CD8-positive, alpha-beta memory T cell (primary cell): ENCODE measurements around the gene ENG. TPM values are rescaled to one million over a fixed set of nuclear protein-coding genes. Genes with fewer than 3 reads are reported as not detected.
"Not testable (repeated sequence)": the region's sequence is repeated elsewhere in the genome, so short reads cannot be mapped to it uniquely, and the experiment has no call there.

Source experiments
- CTCF ChIA-PET: fragments of 350-600 bp; sonication (Branson Sonifier 250); formaldehyde crosslinking; loops from one replicate; lab custom pipeline; 2021; ENCODE audit warnings: antibody characterized with exemption; lab: Charles Lee
- POLR2A ChIA-PET: fragments of 350-600 bp; sonication (Branson Sonifier 250); formaldehyde crosslinking; loops from one replicate; lab custom pipeline; 2021; ENCODE audit warnings: antibody characterized with exemption; lab: Charles Lee
- DNase-seq, 5 donors: peaks; one replicate each; pipeline versions ENCODE4 v3.0.0 to v3.0.0-alpha.2; 2020 to 2022; ENCODE audit warnings: mixed read lengths in 1 of 5
- H3K27ac ChIP-seq: one replicate; pipeline ENCODE4 v1.7.0; 2013; ENCODE audit warnings: low read depth, mild to moderate bottlenecking, low read length, moderate library complexity
- H3K27me3 ChIP-seq: 2 replicates; pipeline ENCODE4 v1.7.0; 2013; ENCODE audit warnings: low read length, mild to moderate bottlenecking; ENCODE audit not compliant: insufficient read depth, poor library complexity, severe bottlenecking
- H3K36me3 ChIP-seq: 2 replicates; pipeline ENCODE4 v1.7.0; 2013; ENCODE audit warnings: mild to moderate bottlenecking, low read length, moderate library complexity; ENCODE audit not compliant: insufficient read depth
- H3K4me1 ChIP-seq: 2 replicates; pipeline ENCODE4 v1.7.0; 2013; ENCODE audit warnings: mild to moderate bottlenecking, low read length, moderate library complexity; ENCODE audit not compliant: insufficient read depth
- H3K4me3 ChIP-seq: 2 replicates; pipeline ENCODE4 v1.7.0; 2013; ENCODE audit warnings: mild to moderate bottlenecking, low read length
- H3K9me3 ChIP-seq: 2 replicates; pipeline ENCODE4 v1.7.0; 2013; ENCODE audit warnings: mild to moderate bottlenecking, low read length
- H3K27ac Mint-ChIP-seq, 8 donors: one replicate each; pipeline ENCODE4 v1.8.0; 2020 to 2021; ENCODE audit warnings: mixed read lengths in 8 of 8, mild to moderate bottlenecking in 6 of 8, inconsistent platforms in 3 of 8, moderate library complexity in 3 of 8
- H3K27me3 Mint-ChIP-seq, 2 donors: one replicate each; pipeline ENCODE4 v1.8.0; 2020 to 2021; ENCODE audit warnings: mixed read lengths in 2 of 2, mild to moderate bottlenecking in 1 of 2, moderate library complexity in 1 of 2
- H3K36me3 Mint-ChIP-seq, 3 donors: one replicate each; pipeline ENCODE4 v1.8.0; 2020 to 2021; ENCODE audit warnings: mixed read lengths in 3 of 3, inconsistent platforms in 1 of 3, mild to moderate bottlenecking in 1 of 3
- H3K4me1 Mint-ChIP-seq, 3 donors: one replicate each; pipeline ENCODE4 v1.8.0; 2020 to 2021; ENCODE audit warnings: mixed read lengths in 3 of 3, inconsistent platforms in 1 of 3, mild to moderate bottlenecking in 1 of 3
- H3K4me3 Mint-ChIP-seq, 7 donors: one replicate each; pipeline ENCODE4 v1.8.0; 2020 to 2021; ENCODE audit warnings: mixed read lengths in 7 of 7, mild to moderate bottlenecking in 6 of 7, moderate library complexity in 4 of 7, inconsistent platforms in 2 of 7
- H3K9me3 Mint-ChIP-seq, 5 donors: one replicate each; pipeline ENCODE4 v1.8.0; 2020 to 2022; ENCODE audit warnings: mixed read lengths in 5 of 5, mild to moderate bottlenecking in 3 of 5, moderate library complexity in 2 of 5, inconsistent platforms in 1 of 5
- polyA plus RNA-seq: library from polyadenylated mRNA; unstranded; fragments of 300-500 nt; fragmentation: Illumina TruSeq; gene quantifications from one replicate; pipeline ENCODE4 v1.2.3, GENCODE V29; 2021
- total RNA-seq, 2 experiments: library from RNA; stranded (reverse); gene quantifications; one replicate each; pipeline ENCODE4 v1.2.3, GENCODE V29; 2021

The ENG gene
- total and polyA plus RNA-seq, 3 experiments from 2014 or later = 7.9 to 19.3 (median 18.9) TPM

- POLR2A ChIA-PET, H3K27me3 ChIP-seq, H3K4me1 ChIP-seq, H3K9me3 Mint-ChIP-seq, H3K9me3 ChIP-seq, H3K27me3 Mint-ChIP-seq, H3K36me3 ChIP-seq, DNase-seq, H3K27ac ChIP-seq, H3K4me3 Mint-ChIP-seq, H3K4me3 ChIP-seq, H3K27ac Mint-ChIP-seq: not testable (repeated sequence)
- H3K4me1 Mint-ChIP-seq = peaks cover 4 to 11% (median 5%) of the 10 kb centered on the region in 3 donors
- CTCF ChIA-PET = interaction anchor here (1.6 kb wide), 1 partner anchor 33 kb away, joined by 4 read pairs; no protein-coding TSS in a partner anchor
- peaks cover 0 to 10% (median 0%) of the 10 kb centered on the region in 3 donors for H3K36me3 Mint-ChIP-seq
Observed at GRCh38 chr9:127836561-127836960, 17.9 kb downstream of the ENG start.

GRCh38 chr9:127835991-127836516 is 18.4 kb downstream of the ENG start:
- H3K4me1 Mint-ChIP-seq = peaks cover 4 to 11% (median 5%) of the 10 kb centered on the region in 3 donors
- no peaks in the 10 kb centered on the region for H3K27me3 ChIP-seq
- no peak overlapping the region for H3K4me3 ChIP-seq
- peaks cover 0 to 6% of the 10 kb centered on the region in 2 donors for H3K27me3 Mint-ChIP-seq
- no peak overlapping the region for H3K27ac Mint-ChIP-seq
- no peaks in the 10 kb centered on the region for H3K36me3 ChIP-seq
- POLR2A ChIA-PET = no interaction called here
- no peak overlapping the region for H3K4me3 Mint-ChIP-seq
- no peak overlapping the region for H3K27ac ChIP-seq
- H3K36me3 Mint-ChIP-seq = peaks cover 0 to 5% (median 0%) of the 10 kb centered on the region in 3 donors
- no peak for DNase-seq
- H3K9me3 ChIP-seq = no peaks in the 10 kb centered on the region
- CTCF ChIA-PET = interaction anchor here (1.4 to 1.6 kb wide), 2 partner anchors 34 to 85 kb away, joined by 4 to 5 read pairs; no protein-coding TSS in a partner anchor
- H3K9me3 Mint-ChIP-seq = no peaks in the 10 kb centered on the region
- peaks cover 7% of the 10 kb centered on the region for H3K4me1 ChIP-seq

DNA sequence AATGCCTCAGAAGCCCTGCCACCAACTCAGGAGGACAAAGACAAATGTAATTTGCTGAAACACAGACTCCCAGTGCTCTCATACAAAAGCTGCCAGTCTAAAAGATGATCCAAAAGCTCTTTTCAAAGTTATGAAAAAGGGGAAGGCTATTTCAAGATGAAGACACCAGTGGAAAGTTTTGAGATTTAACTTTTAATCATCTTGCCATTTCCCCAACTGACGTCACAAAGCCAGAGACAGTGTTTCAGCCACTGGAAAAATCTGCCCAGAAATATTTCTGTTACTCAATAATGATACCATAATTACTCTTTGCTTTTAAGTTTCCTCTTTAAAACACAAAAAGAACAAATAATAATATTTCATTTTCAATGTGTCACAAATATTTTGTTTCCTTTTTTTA is 20.9 kb downstream of the ENG start:
- no peak overlapping the region for H3K4me3 ChIP-seq
- no peaks in the 10 kb centered on the region for H3K9me3 ChIP-seq
- no peak overlapping the region for H3K27ac ChIP-seq
- no peak for DNase-seq
- Mint-ChIP-seq H3K4me1 (peaks cover 4 to 14% (median 5%) of the 10 kb centered on the region in 3 donors), H3K36me3 (peaks cover 0 to 5% (median 0%) of the 10 kb centered on the region in 3 donors), H3K27ac (no peak overlapping the region), H3K9me3 (no peaks in the 10 kb centered on the region), H3K27me3 (peaks cover 0 to 7% of the 10 kb centered on the region in 2 donors), H3K4me3 (no peak overlapping the region)
- no peaks in the 10 kb centered on the region for H3K36me3 ChIP-seq
- CTCF ChIA-PET = interaction anchor here (0.7 kb wide), 1 partner anchor 8 kb away, joined by 3 read pairs; no protein-coding TSS in a partner anchor
- peaks cover 7% of the 10 kb centered on the region for H3K4me1 ChIP-seq
- no peaks in the 10 kb centered on the region for H3K27me3 ChIP-seq
- POLR2A ChIA-PET = no interaction called here

DNA sequence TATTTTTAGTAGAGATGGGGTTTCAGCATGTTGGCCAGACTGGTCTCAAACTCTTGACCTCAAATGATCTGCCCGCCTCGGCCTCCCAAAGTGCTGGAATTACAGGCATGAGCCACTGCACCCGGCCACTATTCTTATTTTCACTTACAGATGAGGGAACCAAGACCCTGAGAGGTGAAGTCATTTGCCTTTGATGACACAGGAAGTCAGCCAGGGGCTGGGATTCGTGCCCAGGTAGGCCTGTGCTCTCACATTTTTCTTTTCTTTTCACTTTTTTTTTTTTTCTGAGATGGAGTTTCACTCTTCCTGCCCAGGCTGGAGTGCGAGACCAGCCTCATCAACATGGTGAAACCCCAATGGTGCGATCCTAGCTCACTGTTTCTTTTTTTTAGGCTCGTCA is 22.2 kb downstream of the ENG start:
- peak in 1 of 5 donors; percentile 37 for DNase-seq
- Histone ChIP-seq H3K4me3 (no peak overlapping the region), H3K36me3 (no peaks in the 10 kb centered on the region), H3K27me3 (no peaks in the 10 kb centered on the region), H3K4me1 (peaks cover 7% of the 10 kb centered on the region), H3K9me3 (no peaks in the 10 kb centered on the region), H3K27ac (no peak overlapping the region)
- ChIA-PET POLR2A (no interaction called here), CTCF (no interaction called here)
- Mint-ChIP-seq H3K27me3 (peaks cover 0 to 4% of the 10 kb centered on the region in 2 donors), H3K4me3 (peak overlapping the region in 1 of 7 donors; percentile 28), H3K4me1 (peaks cover 4 to 14% (median 5%) of the 10 kb centered on the region in 3 donors), H3K36me3 (peaks cover 0 to 5% (median 0%) of the 10 kb centered on the region in 3 donors), H3K27ac (peak overlapping the region in 5 of 8 donors; percentile 57 to 85 (median 78)), H3K9me3 (no peaks in the 10 kb centered on the region)

GRCh38 chr9:127829205-127829906 is 25.1 kb downstream of the ENG start:
- peaks cover 4 to 14% (median 5%) of the 10 kb centered on the region in 3 donors for H3K4me1 Mint-ChIP-seq
- H3K27ac Mint-ChIP-seq = peak overlapping the region in 5 of 8 donors; percentile 4 to 86 (median 66)

DNA sequence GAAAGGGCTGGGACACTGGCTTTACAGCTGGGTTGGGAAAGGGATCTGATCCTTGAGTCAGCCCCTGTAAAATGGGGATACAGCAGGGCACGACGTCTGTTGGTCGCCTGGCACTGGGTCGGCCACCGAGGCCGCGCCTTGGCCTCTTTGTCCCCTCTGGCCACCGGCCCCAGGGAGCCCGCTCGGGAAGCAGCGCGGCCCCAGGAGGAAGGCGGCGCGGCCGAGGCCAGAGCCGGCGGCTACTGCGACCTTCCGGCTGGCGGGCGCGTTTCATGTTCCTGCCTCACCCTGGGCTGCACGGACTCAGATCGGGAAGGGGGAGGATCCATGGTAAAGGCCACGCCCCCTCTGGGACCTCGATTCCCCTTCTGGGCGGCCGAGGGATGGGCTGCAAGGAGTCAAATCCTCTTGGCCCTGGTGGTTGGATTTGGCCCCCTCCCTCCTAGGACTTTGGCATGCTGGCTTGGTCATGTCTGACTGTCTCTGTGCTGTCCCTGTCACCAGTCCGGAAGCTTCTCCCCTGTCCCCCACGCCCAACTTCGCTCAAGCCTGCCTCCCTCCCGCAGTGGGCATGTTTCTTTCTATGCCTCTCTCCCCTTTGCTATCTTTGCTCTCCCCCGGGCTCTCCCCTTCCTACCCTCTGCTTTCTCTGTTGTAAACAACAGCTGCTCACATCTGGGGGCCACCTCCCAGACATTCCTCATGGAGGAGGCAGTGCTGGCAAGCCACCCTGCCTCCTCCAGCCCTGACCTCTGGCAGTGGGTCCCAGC is 26.0 kb downstream of the ENG start:
- Mint-ChIP-seq H3K27ac (no peak overlapping the region), H3K27me3 (peaks cover 0 to 4% of the 10 kb centered on the region in 2 donors), H3K9me3 (no peaks in the 10 kb centered on the region), H3K4me1 (peaks cover 4 to 11% (median 5%) of the 10 kb centered on the region in 3 donors), H3K4me3 (no peak overlapping the region), H3K36me3 (peaks cover 0 to 18% (median 0%) of the 10 kb centered on the region in 3 donors)
- peak overlapping the region; percentile 61 for H3K27ac ChIP-seq
- peaks cover 7% of the 10 kb centered on the region for H3K4me1 ChIP-seq
- H3K9me3 ChIP-seq = no peaks in the 10 kb centered on the region
- H3K27me3 ChIP-seq = no peaks in the 10 kb centered on the region
- no peak for DNase-seq
- H3K4me3 ChIP-seq = no peak overlapping the region
- no peaks in the 10 kb centered on the region for H3K36me3 ChIP-seq
- POLR2A ChIA-PET = interaction anchor here (1.3 kb wide), 1 partner anchor 34 kb away, joined by 3 read pairs; no protein-coding TSS in a partner anchor
- CTCF ChIA-PET = no interaction called here

More at GRCh38 chr9:127829205-127829906, 25.1 kb downstream of the ENG start:
- ChIA-PET CTCF (no interaction called here), POLR2A (no interaction called here)
- no peak overlapping the region for H3K4me3 ChIP-seq
- peak overlapping the region; percentile 61 for H3K27ac ChIP-seq
- no peaks in the 10 kb centered on the region for H3K27me3 ChIP-seq
- no peaks in the 10 kb centered on the region for H3K36me3 ChIP-seq
- no peak for DNase-seq
- H3K9me3 Mint-ChIP-seq = no peaks in the 10 kb centered on the region
- peaks cover 0 to 4% of the 10 kb centered on the region in 2 donors for H3K27me3 Mint-ChIP-seq
- no peak overlapping the region for H3K4me3 Mint-ChIP-seq
- no peaks in the 10 kb centered on the region for H3K9me3 ChIP-seq
- peaks cover 7% of the 10 kb centered on the region for H3K4me1 ChIP-seq
- H3K36me3 Mint-ChIP-seq = peaks cover 0 to 14% (median 0%) of the 10 kb centered on the region in 3 donors

DNA sequence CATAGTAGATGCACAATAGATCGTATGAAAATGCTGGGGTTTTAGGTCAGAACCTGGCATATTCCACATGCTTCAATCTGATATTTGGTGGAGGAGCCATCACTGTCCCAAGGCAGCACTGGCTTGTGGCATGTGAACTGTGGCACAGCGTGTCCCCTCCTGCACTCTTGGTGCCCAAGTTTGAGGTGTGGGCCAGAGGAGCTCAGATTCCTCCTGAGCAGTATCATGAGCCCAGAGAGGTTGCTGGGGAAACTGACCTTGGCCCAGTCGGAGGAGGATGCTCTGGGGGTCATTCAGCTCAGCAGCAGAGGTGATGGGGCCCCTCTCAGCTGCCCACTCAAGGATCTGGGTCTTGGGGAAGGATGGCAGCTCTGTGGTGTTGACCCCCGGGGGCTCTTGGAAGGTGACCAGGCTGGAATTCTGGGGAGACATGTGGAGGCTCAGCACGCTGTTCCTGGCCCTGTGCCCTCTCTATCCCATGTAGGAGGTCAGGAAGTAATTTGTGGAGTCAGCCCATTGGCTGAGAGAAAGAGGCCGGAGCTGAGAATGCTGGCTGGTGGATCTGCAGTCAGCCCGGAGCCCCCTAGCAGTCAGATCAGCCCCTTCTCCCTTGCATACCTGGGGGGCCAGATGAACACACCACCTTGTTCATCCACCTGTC is 28.1 kb downstream of the ENG start:
- Histone ChIP-seq H3K27ac (no peak overlapping the region), H3K27me3 (no peaks in the 10 kb centered on the region), H3K4me3 (no peak overlapping the region), H3K36me3 (no peaks in the 10 kb centered on the region), H3K9me3 (no peaks in the 10 kb centered on the region), H3K4me1 (no peaks in the 10 kb centered on the region)
- H3K9me3 Mint-ChIP-seq = no peaks in the 10 kb centered on the region
- CTCF ChIA-PET = no interaction called here
- peak overlapping the region in 3 of 8 donors; percentile 22 to 59 (median 38) for H3K27ac Mint-ChIP-seq
- H3K27me3 Mint-ChIP-seq = peaks cover 0 to 4% of the 10 kb centered on the region in 2 donors
- H3K4me3 Mint-ChIP-seq = no peak overlapping the region
- peaks cover 0 to 3% (median 0%) of the 10 kb centered on the region in 3 donors for H3K4me1 Mint-ChIP-seq
- POLR2A ChIA-PET = interaction anchor here (0.6 kb wide), 1 partner anchor 33 kb away, joined by 4 read pairs; no protein-coding TSS in a partner anchor
- peaks cover 0 to 18% (median 0%) of the 10 kb centered on the region in 3 donors for H3K36me3 Mint-ChIP-seq
- DNase-seq = no peak
